MM.1S (cell line): ENCODE data around the gene FGD4.

ENCODE experiments used
- EZH2 ChIP-seq: fragments of 300-600 bp; sonication (generic); optimal IDR thresholded peaks from 2 replicates; pipeline ENCODE3; 2017; ENCODE audit warnings: low read depth, mild to moderate bottlenecking, antibody characterized with exemption, low read length, mixed read lengths
- TF ChIP-seq, protein P1 (sequence below): fragments of 300-600 bp; sonication (generic); IDR thresholded peaks from 2 replicates; pipeline ENCODE4 v1.5.1; 2016; ENCODE audit warnings: antibody characterized with exemption, low read length, mixed read lengths

DNA sequence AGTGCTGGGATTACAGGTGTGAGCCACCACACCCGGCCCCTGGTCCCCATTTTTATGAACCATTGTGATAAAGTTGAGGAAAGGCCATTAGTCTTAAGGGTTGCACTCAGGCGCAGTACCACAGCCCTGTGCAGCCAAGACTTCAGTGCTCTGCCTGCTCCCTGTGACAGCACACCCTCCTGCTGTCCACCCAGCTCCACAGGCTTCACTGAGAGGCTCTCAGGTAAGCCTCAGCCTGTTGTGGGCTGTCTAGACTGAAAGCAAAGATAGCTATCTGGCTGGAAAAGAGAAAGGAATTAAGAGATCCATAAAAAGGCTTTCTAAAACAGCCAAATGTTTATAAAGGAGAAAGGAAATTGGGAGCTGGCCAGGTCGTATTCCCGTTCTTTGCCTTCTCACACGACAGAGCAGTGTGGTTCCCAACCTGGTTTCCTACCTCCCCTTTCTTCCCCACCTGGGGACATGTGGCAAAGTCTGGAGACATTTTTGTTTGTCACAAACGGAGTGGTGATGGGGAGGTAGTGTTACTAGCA, 260.6 kb downstream of the FGD4 start:
- TF ChIP-seq, protein P1, sequence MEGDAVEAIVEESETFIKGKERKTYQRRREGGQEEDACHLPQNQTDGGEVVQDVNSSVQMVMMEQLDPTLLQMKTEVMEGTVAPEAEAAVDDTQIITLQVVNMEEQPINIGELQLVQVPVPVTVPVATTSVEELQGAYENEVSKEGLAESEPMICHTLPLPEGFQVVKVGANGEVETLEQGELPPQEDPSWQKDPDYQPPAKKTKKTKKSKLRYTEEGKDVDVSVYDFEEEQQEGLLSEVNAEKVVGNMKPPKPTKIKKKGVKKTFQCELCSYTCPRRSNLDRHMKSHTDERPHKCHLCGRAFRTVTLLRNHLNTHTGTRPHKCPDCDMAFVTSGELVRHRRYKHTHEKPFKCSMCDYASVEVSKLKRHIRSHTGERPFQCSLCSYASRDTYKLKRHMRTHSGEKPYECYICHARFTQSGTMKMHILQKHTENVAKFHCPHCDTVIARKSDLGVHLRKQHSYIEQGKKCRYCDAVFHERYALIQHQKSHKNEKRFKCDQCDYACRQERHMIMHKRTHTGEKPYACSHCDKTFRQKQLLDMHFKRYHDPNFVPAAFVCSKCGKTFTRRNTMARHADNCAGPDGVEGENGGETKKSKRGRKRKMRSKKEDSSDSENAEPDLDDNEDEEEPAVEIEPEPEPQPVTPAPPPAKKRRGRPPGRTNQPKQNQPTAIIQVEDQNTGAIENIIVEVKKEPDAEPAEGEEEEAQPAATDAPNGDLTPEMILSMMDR: no peak
- no peak for TF ChIP-seq EZH2
